Keratinocyte (primary cell): ENCODE data around the gene SUSD5. TPM values are rescaled to one million over a fixed set of nuclear protein-coding genes. Genes with fewer than 3 reads are reported as not detected.

Experiments
- DNase-seq: peaks from one replicate; pipeline ENCODE4 v3.0.0-alpha.2; 2011; ENCODE audit warnings: low read depth, missing footprints, low spot score
- FAIRE-seq: peaks from 2 replicates; lab custom pipeline; 2011; peaks lifted over from hg19 to GRCh38; lab: Jason Lieb, UNC
- H2AFZ ChIP-seq: 2 replicates; pipeline ENCODE4 v1.6.0; 2012; ENCODE audit warnings: low read length, control low read depth, inconsistent platforms; ENCODE audit not compliant: control insufficient read depth
- H3K27ac ChIP-seq: 2 replicates; pipeline ENCODE4 v1.5.1; 2011; ENCODE audit warnings: low read length; ENCODE audit not compliant: control insufficient read depth, insufficient read depth
- H3K27me3 ChIP-seq: 3 replicates; pipeline ENCODE4 v1.6.0; 2011; ENCODE audit warnings: low read length; ENCODE audit not compliant: control insufficient read depth, insufficient read depth; ENCODE audit errors: extremely low read depth
- H3K36me3 ChIP-seq, 2 experiments: 2 replicates in 1 of 2; 3 replicates in 1 of 2; pipeline ENCODE4 v1.5.1; 2011; ENCODE audit warnings: low read length in 2 of 2, mild to moderate bottlenecking in 1 of 2; ENCODE audit not compliant: control insufficient read depth in 2 of 2, insufficient read depth in 2 of 2; ENCODE audit errors: extremely low read depth in 1 of 2
- H3K4me1 ChIP-seq: 3 replicates; pipeline ENCODE4 v1.5.1; 2011; ENCODE audit warnings: low read length; ENCODE audit not compliant: control insufficient read depth, insufficient read depth; ENCODE audit errors: extremely low read depth
- H3K4me2 ChIP-seq: 3 replicates; pipeline ENCODE4 v1.6.0; 2011; ENCODE audit warnings: low read depth, low read length; ENCODE audit not compliant: control insufficient read depth, insufficient read depth; ENCODE audit errors: extremely low read depth
- H3K4me3 ChIP-seq, 3 experiments: fragments of 200-600 bp in 1 of 3; sonication (generic) in 1 of 3; 2 replicates in 2 of 3; 3 replicates in 1 of 3; pipeline ENCODE4 v1.5.1; 2011 to 2016; ENCODE audit warnings: low read length in 3 of 3, mild to moderate bottlenecking in 3 of 3, control low read depth in 2 of 3, inconsistent platforms in 1 of 3, low read depth in 1 of 3, mixed read lengths in 1 of 3, mixed run types in 1 of 3, moderate library complexity in 1 of 3; ENCODE audit not compliant: control insufficient read depth in 2 of 3, insufficient read depth in 2 of 3; ENCODE audit errors: extremely low read depth in 1 of 3
- H3K79me2 ChIP-seq: 2 replicates; pipeline ENCODE4 v1.6.0; 2012; ENCODE audit warnings: low read length; ENCODE audit not compliant: control insufficient read depth, insufficient read depth
- H3K9ac ChIP-seq: 3 replicates; pipeline ENCODE4 v1.6.0; 2011; ENCODE audit warnings: low read length; ENCODE audit not compliant: control insufficient read depth, insufficient read depth; ENCODE audit errors: extremely low read depth
- H3K9me1 ChIP-seq: 3 replicates; pipeline ENCODE4 v1.6.0; 2011; ENCODE audit warnings: low read length; ENCODE audit not compliant: control insufficient read depth, insufficient read depth; ENCODE audit errors: extremely low read depth
- H3K9me3 ChIP-seq: 2 replicates; pipeline ENCODE4 v1.5.1; 2012; ENCODE audit warnings: low read depth, low read length; ENCODE audit not compliant: control insufficient read depth
- H4K20me1 ChIP-seq: 3 replicates; pipeline ENCODE4 v1.6.0; 2011; ENCODE audit warnings: low read length; ENCODE audit not compliant: control insufficient read depth, insufficient read depth; ENCODE audit errors: extremely low read depth
- EZH2 ChIP-seq: IDR thresholded peaks from one replicate; pipeline ENCODE4 v1.6.1; 2012; ENCODE audit warnings: inconsistent platforms, mild to moderate bottlenecking, low read length, moderate library complexity
- dilution Hi-C: fragments of 300-500 bp; cut with MboI; formaldehyde crosslinking; loops from one replicate; pipeline ENCODE4 v1.7.0; 2020; ENCODE audit warnings: low sequenced_read_pairs; ENCODE audit not compliant: extremely low pct_ligation_motif_present
- polyA plus RNA-seq, 5 experiments: library from polyadenylated mRNA; depleted of rRNA in 3 of 5; stranded (reverse) in 3 of 5; stranded (forward) in 1 of 5; unstranded in 1 of 5; fragments of >200 nt; gene quantifications; 1 replicate in 1 of 5; 2 replicates in 3 of 5; 3 replicates in 1 of 5; pipeline versions ENCODE4 v1.2.1 to v1.2.3, GENCODE V29; 2011 to 2012; ENCODE audit warnings: missing spikeins in 2 of 5, low read depth in 1 of 5, low replicate concordance in 1 of 5
- TF ChIP-seq, protein P1 (sequence below), 3 experiments: IDR thresholded peaks in 1 of 3; conservative IDR thresholded peaks in 1 of 3; optimal IDR thresholded peaks in 1 of 3; 2 replicates in 2 of 3; 3 replicates in 1 of 3; pipeline versions ENCODE3 to v1.5.1; 2011; ENCODE audit warnings: low read length in 3 of 3, mild to moderate bottlenecking in 3 of 3, moderate library complexity in 2 of 3, control low read depth in 1 of 3, inconsistent platforms in 1 of 3; ENCODE audit not compliant: insufficient read depth in 2 of 3; ENCODE audit errors: extremely low read depth in 1 of 3

Gene SUSD5
- polyA plus RNA-seq, 1 donor (not counting 4 experiments of a cell fraction or from before 2014, with no cell fraction given), result 0.05 TPM

DNA sequence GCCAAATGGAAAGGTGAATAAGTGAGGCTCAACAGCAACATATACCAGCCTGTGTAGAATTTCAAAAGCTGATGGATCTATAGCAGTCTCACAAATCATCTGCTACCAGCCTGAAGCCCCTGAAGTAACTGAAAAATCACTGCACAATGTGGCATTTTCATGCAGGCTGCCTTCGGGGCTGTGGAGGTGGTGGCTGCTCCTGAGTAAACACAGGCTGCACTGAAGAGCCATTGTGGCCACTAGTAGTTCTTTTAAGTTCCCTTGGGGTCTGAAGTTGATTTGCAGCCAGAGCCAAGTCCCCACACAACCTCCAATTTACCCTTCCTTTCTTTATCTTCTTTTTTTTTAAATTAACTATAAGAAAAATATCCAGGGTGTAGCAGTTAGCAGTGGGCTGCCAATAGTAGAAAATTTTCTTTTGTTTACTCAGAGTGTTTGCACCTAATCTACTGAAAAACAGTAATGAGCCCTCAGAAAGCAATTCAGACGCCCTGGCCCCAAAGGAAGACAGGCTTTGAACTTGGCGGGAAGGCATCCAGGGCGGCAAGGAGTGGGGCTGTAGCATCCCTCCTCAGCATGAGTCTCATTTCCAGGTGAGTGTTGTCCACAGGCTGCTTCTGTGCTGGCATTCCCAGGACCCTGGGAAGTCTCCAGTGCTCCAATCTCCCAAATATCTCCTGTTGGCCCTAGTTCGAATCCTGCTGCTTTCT, 13.3 kb upstream of the SUSD5 start:
- no peak overlapping the region for H3K9ac ChIP-seq
- no peak for TF ChIP-seq EZH2
- TF ChIP-seq, protein P1, sequence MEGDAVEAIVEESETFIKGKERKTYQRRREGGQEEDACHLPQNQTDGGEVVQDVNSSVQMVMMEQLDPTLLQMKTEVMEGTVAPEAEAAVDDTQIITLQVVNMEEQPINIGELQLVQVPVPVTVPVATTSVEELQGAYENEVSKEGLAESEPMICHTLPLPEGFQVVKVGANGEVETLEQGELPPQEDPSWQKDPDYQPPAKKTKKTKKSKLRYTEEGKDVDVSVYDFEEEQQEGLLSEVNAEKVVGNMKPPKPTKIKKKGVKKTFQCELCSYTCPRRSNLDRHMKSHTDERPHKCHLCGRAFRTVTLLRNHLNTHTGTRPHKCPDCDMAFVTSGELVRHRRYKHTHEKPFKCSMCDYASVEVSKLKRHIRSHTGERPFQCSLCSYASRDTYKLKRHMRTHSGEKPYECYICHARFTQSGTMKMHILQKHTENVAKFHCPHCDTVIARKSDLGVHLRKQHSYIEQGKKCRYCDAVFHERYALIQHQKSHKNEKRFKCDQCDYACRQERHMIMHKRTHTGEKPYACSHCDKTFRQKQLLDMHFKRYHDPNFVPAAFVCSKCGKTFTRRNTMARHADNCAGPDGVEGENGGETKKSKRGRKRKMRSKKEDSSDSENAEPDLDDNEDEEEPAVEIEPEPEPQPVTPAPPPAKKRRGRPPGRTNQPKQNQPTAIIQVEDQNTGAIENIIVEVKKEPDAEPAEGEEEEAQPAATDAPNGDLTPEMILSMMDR (optimal IDR thresholded peaks at IDR 0.05 in 1 of 3, IDR thresholded peaks at IDR 0.05 in 1 of 3, conservative IDR thresholded peaks at IDR 0.05 in 1 of 3; ENCODE audit: extremely low read depth in 1 of 3, insufficient read depth in 2 of 3, low read length in 3 of 3), result no peak
- H2AFZ ChIP-seq, result no peak overlapping the region
- DNase-seq, result no peak
- dilution Hi-C loops, result no loop called here
- no peaks in the 10 kb centered on the region for H4K20me1 ChIP-seq
- H3K4me3 ChIP-seq, result no peak overlapping the region
- H3K27me3 ChIP-seq, result peaks cover 3% of the 10 kb centered on the region
- no peaks in the 10 kb centered on the region for H3K9me1 ChIP-seq
- no peak for FAIRE-seq
- H3K4me1 ChIP-seq, result no peaks in the 10 kb centered on the region
- H3K4me2 ChIP-seq, result no peak overlapping the region
- no peaks in the 10 kb centered on the region for H3K36me3 ChIP-seq
- H3K9me3 ChIP-seq, result no peaks in the 10 kb centered on the region
- no peaks in the 10 kb centered on the region for H3K79me2 ChIP-seq
- H3K27ac ChIP-seq, result no peak overlapping the region

DNA sequence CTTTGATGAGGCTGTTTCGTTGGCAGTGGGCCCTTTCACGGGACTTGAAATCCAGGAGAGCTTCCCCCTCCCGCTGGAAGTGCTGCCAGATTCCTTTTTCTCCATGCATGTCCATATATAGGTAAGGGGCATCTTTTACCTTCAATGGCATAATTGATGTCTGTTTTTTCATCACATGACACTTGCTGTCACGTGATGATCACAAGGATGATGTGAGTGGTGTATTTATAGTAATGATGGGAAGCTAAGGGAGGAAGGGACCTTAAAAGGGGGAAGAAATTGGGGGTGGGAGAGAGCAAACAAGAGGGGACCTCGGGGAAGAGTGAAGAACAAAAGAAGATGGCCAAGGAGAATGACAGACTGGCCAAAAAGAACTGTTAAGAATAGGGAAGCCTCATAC, 11.3 kb upstream of the SUSD5 start:
- H3K9me1 ChIP-seq, result no peaks in the 10 kb centered on the region
- TF ChIP-seq, protein P1 (optimal IDR thresholded peaks at IDR 0.05 in 1 of 3, IDR thresholded peaks at IDR 0.05 in 1 of 3, conservative IDR thresholded peaks at IDR 0.05 in 1 of 3; ENCODE audit: extremely low read depth in 1 of 3, insufficient read depth in 2 of 3, low read length in 3 of 3), result no peak
- no peak for TF ChIP-seq EZH2
- H3K9me3 ChIP-seq, result no peaks in the 10 kb centered on the region
- dilution Hi-C loops, result no loop called here
- no peak overlapping the region for H3K27ac ChIP-seq
- H3K79me2 ChIP-seq, result no peaks in the 10 kb centered on the region
- no peak overlapping the region for H2AFZ ChIP-seq
- no peaks in the 10 kb centered on the region for H3K4me1 ChIP-seq
- H3K27me3 ChIP-seq, result peaks cover 3% of the 10 kb centered on the region
- no peaks in the 10 kb centered on the region for H3K36me3 ChIP-seq
- FAIRE-seq, result no peak
- no peak overlapping the region for H3K4me2 ChIP-seq
- H3K9ac ChIP-seq, result no peak overlapping the region
- H3K4me3 ChIP-seq, result no peak overlapping the region
- H4K20me1 ChIP-seq, result no peaks in the 10 kb centered on the region
- DNase-seq, result no peak
